Activated CD8-positive, alpha-beta memory T cell treated with anti-CD3 and anti-CD28 coated beads for 24 hours (primary cell): Measurements from ENCODE around the gene EPHB2.

Experiments
- DNase-seq: peaks from one replicate; pipeline ENCODE4 v3.0.0-alpha.2; 2020

EPHB2 gene

DNA sequence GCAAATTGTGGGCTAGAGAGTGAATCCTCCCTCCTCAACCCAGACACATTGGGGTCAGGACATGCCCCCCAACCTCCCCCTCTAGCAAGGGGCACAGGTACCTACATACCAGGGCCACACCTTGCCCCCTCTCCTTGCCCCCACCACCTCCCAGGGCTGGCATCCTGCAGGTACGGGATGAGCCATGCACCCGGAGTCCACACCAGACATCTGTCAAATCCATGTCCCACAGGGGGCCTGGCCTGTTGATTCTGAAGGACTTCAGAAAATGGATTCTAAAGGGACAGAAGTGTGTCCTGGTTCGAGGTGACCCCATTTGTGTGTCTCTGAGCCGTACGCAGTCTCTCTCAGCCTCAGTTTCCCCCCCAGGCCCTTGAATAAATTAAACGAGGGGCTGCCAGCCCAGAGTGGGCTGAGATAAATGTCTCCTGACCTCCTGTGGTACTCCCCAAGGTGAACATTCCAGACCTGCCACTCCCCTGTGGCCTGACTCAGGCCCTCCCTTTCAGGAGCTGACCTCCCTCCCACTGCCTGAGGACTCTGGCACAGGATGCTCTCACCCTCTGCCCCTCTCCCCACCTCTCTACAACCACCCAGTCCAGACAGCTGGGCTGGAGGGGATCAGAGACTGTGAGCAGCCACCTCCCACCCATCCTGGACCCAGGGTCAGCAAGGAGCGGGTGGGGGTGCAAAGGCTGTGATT lies 94.5 kb downstream of the EPHB2 start:
- no peak for DNase-seq

- DNase-seq, result no peak
Measured at GRCh38 chr1:22805672-22806038, 95.0 kb downstream of the EPHB2 start.

DNA sequence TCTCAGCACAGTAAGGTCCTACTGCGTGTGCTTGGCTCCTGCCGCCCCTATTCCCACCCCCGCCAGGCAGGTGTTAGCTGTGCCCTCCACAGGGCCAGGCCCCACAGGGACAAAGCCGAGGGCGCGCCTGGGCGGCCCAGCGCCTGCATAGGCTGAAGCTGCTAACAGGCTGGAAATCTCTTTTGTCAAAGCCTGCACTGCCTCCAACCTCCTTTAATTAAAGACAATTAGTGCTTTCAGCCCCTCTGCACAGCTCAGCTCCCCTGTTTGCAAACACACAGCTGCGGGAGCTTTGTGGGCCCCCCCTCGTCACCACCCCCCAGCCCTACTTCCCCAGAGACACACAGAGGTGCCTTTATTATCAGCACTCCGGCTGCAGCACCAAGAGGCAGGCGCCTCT lies 95.9 kb downstream of the EPHB2 start:
- DNase-seq, result no peak

- DNase-seq, result no peak
Measured at GRCh38 chr1:22807340-22807739, 96.7 kb downstream of the EPHB2 start.

- no peak for DNase-seq
Measured at GRCh38 chr1:22808186-22808675, 97.6 kb downstream of the EPHB2 start.

- DNase-seq, result no peak
Measured at GRCh38 chr1:22808676-22809483, 98.2 kb downstream of the EPHB2 start.

DNA sequence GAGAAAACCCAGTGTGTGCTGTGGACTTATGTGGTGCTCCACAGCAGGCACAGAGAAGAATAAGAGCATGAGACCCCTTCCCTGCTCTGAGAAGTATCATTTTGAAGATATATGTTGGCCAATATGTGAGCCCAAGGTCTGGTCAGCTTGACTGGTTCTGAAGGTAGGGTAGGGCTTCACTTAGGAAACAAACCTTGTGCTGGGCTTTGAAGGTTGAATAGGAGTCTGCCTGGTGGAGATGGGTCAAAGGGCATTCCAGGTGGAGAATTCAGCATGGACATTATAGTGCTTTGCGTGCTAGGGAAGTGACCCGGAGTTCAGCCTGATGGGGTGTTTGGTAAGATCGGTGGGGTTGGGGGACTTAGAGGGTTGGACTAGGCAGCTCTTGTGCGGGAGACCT lies 99.1 kb downstream of the EPHB2 start:
- DNase-seq, result no peak

DNA sequence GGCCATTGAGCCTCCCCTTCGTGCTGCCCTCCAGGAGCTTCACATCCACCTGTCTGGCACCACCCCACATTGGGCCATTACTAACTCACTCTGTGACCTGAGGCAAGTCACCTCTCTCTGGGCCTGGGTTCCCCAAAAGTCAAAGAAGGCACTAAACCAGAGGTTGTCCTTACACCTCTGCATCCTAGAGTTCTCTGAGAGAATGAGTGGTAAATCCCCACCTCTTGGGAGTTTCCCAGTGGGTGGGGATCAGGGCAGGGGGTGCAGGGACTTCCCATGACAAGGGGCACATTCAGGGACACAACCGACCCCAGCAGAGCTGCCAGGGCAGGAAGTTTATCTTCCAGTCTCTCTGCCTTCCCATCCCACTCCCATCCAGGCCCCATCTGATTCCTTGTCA lies 99.7 kb downstream of the EPHB2 start:
- DNase-seq, result no peak

GRCh38 chr1:22812092-22812880 lies 101.6 kb downstream of the EPHB2 start:
- DNase-seq, result no peak

GRCh38 chr1:22812993-22813790 lies 102.6 kb downstream of the EPHB2 start:
- no peak for DNase-seq

DNA sequence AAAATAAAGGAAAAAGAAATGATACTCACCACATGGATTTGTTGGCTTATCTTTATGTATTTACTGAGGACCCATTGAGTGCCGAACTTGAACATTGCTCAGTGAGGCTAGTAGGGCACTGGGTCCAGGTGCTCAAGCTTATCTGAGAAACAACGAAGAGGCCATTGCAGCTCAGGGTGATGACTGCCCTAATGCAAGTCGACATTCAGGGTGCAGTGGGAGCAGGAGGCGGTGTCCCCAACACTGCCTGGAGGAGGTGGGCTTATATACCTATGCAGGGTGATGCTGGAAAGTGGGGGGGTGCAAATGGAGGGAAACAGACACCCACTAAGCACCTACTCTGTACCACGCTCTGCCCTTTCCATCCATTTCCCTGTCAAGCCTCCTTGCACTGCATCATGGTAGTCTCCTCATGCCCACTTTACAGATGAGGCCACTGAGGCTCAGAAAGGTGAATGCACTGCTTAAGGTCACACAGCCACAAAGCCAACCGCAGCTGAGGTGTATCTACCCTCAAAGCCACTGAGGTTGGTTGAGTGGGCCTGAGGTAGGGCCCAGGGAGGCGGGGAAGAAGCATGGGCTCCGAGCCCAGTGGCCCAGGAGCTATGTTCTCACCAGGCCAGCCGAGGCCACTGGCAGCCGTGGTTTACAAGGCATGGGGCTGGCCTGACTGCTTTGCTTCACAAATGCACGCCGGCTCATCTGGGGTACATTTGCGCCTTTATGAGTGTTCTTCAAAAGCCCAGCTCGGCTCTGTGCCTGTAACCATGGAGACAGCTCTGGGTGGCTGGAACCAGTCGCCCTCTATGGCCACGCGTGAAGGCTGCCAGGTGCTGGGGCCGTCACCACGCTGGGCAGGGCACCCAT lies 103.8 kb downstream of the EPHB2 start:
- DNase-seq, result no peak

GRCh38 chr1:22815043-22815365 lies 104.4 kb downstream of the EPHB2 start:
- DNase-seq, result no peak

GRCh38 chr1:22815421-22816066 lies 104.9 kb downstream of the EPHB2 start:
- DNase-seq, result no peak

DNA sequence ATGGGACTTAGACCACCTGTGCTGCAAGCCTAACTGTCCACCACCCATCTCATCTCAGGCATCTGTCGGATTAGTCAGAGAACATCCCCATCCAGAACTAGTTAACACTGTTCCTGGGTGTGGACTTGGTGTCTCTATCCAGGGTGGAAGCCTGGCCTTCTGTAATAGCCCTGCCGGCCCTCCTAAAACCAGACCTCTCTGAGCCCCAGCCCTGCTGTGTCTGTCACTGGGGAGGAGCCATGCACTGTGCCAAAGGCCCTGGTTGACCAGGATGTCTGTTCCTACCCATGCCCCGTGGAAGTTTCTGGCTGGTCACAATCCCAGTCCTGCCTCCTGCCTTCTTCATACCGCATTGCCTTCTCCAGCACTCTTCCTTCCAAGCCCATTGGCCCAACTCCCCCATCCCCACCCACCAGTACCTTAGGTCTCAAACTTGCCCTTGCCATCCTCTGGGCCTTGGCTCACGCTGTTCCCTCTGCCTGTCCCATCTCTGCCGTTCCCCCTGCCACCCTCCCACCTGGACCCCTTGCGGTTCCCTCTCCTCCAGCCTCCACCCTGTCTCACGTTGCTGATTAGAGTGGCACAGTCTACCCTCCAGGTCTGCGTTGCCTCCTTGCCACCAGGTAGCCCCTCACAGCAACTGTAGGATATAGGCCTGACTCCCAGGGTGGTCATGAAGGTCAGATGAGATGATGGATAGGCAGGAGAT lies 105.6 kb downstream of the EPHB2 start:
- no peak for DNase-seq

- DNase-seq, result no peak
Measured at GRCh38 chr1:22816803-22817202, 106.2 kb downstream of the EPHB2 start.

DNA sequence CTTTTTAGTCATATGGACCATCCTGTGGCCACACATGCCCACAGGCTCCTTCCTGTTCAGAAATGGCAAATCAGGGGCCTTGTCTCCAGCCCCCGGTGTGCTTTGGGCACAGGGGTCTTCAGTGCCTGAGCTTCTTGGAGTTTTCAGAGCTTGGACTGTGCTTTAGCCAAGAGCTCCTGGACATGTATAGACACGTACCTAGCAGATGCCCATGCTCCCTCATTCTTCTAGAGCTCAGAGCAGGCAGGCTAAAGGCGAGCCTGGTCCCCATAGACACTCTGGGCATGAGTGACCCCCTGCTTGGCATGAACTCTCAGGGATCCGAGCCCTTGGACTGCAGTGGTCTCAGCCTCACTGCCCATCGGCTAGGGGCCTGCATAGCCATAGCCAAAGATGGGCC lies 106.8 kb downstream of the EPHB2 start:
- DNase-seq, result no peak

DNA sequence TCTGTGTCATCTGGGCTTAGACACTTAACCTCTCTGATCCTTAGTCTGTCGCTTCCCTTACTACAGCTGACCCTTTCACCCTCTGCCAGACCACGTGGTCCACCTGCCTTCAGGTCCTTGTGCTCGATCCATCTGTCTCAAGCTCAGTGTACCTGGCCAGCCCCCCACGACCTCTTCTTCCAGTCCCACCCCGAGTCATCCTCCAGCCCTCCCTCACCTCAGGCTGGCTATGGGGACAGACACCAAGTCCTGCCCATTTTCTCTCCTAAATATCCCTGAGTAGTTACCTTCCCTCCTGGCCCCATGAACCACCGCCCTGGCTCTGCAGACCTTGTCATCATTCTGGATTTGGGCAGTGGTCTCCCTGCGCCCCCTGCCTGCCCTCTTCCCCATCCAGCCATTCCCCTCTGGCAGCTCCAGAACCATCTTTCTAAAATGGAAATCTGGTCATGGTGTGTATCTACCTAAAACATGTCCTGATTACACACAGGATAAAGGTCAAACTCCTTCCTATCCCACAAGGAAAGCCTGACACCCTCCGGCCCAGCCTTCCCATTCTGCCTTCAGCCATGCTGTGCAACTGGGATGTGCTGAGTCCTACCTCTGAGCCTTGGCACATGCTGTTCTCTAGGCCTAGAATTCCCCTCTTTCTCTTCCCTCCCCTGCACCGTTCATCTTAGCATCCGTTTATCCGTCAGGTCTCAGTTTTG lies 107.6 kb downstream of the EPHB2 start:
- no peak for DNase-seq

GRCh38 chr1:22819361-22819760 lies 108.7 kb downstream of the EPHB2 start:
- DNase-seq, result no peak

DNA sequence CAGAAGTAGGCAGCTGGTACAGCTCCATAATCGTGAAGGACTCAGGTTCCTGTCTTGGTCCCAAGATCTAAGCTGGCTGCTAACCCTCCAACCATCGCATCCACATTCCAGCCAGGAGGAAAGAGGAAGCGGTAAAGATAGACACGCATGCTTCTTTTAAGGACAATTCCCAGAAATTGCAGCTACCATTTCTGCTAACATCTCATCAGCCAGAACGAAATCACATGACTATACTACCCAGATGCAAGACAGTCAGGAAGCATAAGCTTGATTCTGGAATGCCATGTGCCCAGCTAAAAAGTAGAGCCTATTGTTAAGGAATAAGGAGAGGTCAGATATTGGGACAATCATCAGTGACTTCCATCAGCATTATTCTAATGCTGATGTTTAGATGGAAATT lies 110.4 kb downstream of the EPHB2 start:
- DNase-seq, result no peak

DNA sequence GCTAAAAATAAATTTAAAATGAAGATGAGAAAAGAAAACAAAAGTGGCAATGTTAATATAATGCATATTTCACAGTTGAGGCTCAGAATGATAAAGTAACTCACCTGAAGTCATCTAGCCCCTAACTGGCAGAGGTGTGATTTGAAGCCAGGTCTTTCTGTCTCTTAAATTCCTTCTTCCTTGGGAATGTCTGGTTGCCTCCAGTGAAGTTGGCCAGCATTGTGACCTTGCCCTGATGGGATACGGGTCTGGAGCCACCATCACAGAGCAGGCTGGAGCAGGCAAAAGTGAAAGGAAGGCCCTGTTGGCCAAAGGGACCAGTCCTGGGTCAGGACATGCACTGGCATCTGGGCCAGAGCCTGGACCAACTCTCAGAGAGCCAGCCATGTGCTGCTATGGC lies 111.7 kb downstream of the EPHB2 start:
- DNase-seq, result no peak
